GM23338 (cell line): ENCODE results near the gene SUPT3H.

Experiments used
- CREB1 ChIP-seq: fragments of 250-450 bp; sonication (Bioruptor Pico); IDR thresholded peaks from 2 replicates; pipeline ENCODE4 v1.5.0; 2020; ENCODE audit warnings: low read depth, mild to moderate bottlenecking, moderate library complexity
- CTCF ChIP-seq, 2 experiments: fragments of 200-600 bp in 1 of 2; sonication (generic) in 1 of 2; conservative IDR thresholded peaks; 2 replicates each; pipeline versions ENCODE4 v1.5.1 to v1.6.1; 2016 to 2017; ENCODE audit warnings: antibody characterized with exemption in 2 of 2, low read depth in 2 of 2, mild to moderate bottlenecking in 2 of 2, moderate library complexity in 1 of 2
- ETS1 ChIP-seq: IDR thresholded peaks from 2 replicates; pipeline ENCODE4 v1.6.1; 2016; ENCODE audit warnings: antibody characterized with exemption
- EZH2 ChIP-seq: fragments of 200-600 bp; sonication (generic); IDR thresholded peaks from one replicate; pipeline ENCODE4 v1.8.0; 2017; ENCODE audit warnings: antibody characterized with exemption, mild to moderate bottlenecking, low read depth; ENCODE audit not compliant: unreplicated experiment
- EZH2phosphoT487 ChIP-seq: fragments of 200-600 bp; sonication (generic); IDR thresholded peaks from one replicate; pipeline ENCODE4 v1.8.1; 2018; ENCODE audit warnings: antibody characterized with exemption; ENCODE audit not compliant: unreplicated experiment
- JUNB ChIP-seq: IDR thresholded peaks from one replicate; pipeline ENCODE4 v1.6.1; 2016; ENCODE audit warnings: antibody characterized with exemption; ENCODE audit not compliant: unreplicated experiment
- POLR2AphosphoS5 ChIP-seq: IDR thresholded peaks from 2 replicates; pipeline ENCODE4 v1.6.1; 2016; ENCODE audit warnings: antibody characterized with exemption, low read depth
- ZNF331 ChIP-seq: fragments of 250-450 bp; sonication (Bioruptor Pico); IDR thresholded peaks from 2 replicates; pipeline ENCODE4 v1.5.0; 2020; ENCODE audit warnings: low read depth, mild to moderate bottlenecking, moderate library complexity
- TF ChIP-seq, protein P1 (sequence below): IDR thresholded peaks from one replicate; pipeline ENCODE4 v1.6.1; 2018; ENCODE audit warnings: antibody characterized with exemption; ENCODE audit not compliant: unreplicated experiment
- TF ChIP-seq, protein P2 (sequence below): fragments of 250-450 bp; sonication (Bioruptor Pico); IDR thresholded peaks from 2 replicates; pipeline ENCODE4 v1.5.0; 2020; ENCODE audit warnings: mild to moderate bottlenecking, moderate library complexity

- TF ChIP-seq EZH2phosphoT487, result no peak
- TF ChIP-seq CTCF (conservative IDR thresholded peaks at IDR 0.05; ENCODE audit: low read depth in 2 of 2), result no peak
- no peak for TF ChIP-seq ZNF331 (CRISPR knock-in tag)
- TF ChIP-seq POLR2AphosphoS5, result no peak
- no peak for TF ChIP-seq EZH2
- TF ChIP-seq JUNB, result no peak
- TF ChIP-seq, protein P1, sequence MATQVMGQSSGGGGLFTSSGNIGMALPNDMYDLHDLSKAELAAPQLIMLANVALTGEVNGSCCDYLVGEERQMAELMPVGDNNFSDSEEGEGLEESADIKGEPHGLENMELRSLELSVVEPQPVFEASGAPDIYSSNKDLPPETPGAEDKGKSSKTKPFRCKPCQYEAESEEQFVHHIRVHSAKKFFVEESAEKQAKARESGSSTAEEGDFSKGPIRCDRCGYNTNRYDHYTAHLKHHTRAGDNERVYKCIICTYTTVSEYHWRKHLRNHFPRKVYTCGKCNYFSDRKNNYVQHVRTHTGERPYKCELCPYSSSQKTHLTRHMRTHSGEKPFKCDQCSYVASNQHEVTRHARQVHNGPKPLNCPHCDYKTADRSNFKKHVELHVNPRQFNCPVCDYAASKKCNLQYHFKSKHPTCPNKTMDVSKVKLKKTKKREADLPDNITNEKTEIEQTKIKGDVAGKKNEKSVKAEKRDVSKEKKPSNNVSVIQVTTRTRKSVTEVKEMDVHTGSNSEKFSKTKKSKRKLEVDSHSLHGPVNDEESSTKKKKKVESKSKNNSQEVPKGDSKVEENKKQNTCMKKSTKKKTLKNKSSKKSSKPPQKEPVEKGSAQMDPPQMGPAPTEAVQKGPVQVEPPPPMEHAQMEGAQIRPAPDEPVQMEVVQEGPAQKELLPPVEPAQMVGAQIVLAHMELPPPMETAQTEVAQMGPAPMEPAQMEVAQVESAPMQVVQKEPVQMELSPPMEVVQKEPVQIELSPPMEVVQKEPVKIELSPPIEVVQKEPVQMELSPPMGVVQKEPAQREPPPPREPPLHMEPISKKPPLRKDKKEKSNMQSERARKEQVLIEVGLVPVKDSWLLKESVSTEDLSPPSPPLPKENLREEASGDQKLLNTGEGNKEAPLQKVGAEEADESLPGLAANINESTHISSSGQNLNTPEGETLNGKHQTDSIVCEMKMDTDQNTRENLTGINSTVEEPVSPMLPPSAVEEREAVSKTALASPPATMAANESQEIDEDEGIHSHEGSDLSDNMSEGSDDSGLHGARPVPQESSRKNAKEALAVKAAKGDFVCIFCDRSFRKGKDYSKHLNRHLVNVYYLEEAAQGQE, result no peak
- no peak for TF ChIP-seq ETS1
- TF ChIP-seq CREB1 (CRISPR knock-in tag), result no peak
- TF ChIP-seq, protein P2, sequence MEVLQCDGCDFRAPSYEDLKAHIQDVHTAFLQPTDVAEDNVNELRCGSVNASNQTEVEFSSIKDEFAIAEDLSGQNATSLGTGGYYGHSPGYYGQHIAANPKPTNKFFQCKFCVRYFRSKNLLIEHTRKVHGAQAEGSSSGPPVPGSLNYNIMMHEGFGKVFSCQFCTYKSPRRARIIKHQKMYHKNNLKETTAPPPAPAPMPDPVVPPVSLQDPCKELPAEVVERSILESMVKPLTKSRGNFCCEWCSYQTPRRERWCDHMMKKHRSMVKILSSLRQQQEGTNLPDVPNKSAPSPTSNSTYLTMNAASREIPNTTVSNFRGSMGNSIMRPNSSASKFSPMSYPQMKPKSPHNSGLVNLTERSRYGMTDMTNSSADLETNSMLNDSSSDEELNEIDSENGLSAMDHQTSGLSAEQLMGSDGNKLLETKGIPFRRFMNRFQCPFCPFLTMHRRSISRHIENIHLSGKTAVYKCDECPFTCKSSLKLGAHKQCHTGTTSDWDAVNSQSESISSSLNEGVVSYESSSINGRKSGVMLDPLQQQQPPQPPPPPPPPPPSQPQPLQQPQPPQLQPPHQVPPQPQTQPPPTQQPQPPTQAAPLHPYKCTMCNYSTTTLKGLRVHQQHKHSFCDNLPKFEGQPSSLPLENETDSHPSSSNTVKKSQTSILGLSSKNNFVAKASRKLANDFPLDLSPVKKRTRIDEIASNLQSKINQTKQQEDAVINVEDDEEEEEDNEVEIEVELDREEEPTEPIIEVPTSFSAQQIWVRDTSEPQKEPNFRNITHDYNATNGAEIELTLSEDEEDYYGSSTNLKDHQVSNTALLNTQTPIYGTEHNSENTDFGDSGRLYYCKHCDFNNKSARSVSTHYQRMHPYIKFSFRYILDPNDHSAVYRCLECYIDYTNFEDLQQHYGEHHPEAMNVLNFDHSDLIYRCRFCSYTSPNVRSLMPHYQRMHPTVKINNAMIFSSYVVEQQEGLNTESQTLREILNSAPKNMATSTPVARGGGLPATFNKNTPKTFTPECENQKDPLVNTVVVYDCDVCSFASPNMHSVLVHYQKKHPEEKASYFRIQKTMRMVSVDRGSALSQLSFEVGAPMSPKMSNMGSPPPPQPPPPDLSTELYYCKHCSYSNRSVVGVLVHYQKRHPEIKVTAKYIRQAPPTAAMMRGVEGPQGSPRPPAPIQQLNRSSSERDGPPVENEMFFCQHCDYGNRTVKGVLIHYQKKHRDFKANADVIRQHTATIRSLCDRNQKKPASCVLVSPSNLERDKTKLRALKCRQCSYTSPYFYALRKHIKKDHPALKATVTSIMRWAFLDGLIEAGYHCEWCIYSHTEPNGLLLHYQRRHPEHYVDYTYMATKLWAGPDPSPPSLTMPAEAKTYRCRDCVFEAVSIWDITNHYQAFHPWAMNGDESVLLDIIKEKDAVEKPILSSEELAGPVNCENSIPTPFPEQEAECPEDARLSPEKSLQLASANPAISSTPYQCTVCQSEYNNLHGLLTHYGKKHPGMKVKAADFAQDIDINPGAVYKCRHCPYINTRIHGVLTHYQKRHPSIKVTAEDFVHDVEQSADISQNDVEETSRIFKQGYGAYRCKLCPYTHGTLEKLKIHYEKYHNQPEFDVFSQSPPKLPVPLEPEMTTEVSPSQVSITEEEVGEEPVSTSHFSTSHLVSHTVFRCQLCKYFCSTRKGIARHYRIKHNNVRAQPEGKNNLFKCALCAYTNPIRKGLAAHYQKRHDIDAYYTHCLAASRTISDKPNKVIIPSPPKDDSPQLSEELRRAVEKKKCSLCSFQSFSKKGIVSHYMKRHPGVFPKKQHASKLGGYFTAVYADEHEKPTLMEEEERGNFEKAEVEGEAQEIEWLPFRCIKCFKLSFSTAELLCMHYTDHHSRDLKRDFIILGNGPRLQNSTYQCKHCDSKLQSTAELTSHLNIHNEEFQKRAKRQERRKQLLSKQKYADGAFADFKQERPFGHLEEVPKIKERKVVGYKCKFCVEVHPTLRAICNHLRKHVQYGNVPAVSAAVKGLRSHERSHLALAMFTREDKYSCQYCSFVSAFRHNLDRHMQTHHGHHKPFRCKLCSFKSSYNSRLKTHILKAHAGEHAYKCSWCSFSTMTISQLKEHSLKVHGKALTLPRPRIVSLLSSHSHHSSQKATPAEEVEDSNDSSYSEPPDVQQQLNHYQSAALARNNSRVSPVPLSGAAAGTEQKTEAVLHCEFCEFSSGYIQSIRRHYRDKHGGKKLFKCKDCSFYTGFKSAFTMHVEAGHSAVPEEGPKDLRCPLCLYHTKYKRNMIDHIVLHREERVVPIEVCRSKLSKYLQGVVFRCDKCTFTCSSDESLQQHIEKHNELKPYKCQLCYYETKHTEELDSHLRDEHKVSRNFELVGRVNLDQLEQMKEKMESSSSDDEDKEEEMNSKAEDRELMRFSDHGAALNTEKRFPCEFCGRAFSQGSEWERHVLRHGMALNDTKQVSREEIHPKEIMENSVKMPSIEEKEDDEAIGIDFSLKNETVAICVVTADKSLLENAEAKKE (CRISPR knock-in tag), result no peak
Measured at GRCh38 chr6:44868910-44869309, 508.8 kb downstream of the SUPT3H start.
